DMS 273 (cell line): ENCODE results near the gene AMY2B.
"Not testable (repeated sequence)": the region's sequence is repeated elsewhere in the genome, so short reads cannot be mapped to it uniquely, and the experiment has no call there.

Experiments used
- DNase-seq: peaks from one replicate; lab custom pipeline; 2025; ENCODE audit not compliant: unreplicated experiment; lab: John Stamatoyannopoulos, UW

The AMY2B gene

DNA sequence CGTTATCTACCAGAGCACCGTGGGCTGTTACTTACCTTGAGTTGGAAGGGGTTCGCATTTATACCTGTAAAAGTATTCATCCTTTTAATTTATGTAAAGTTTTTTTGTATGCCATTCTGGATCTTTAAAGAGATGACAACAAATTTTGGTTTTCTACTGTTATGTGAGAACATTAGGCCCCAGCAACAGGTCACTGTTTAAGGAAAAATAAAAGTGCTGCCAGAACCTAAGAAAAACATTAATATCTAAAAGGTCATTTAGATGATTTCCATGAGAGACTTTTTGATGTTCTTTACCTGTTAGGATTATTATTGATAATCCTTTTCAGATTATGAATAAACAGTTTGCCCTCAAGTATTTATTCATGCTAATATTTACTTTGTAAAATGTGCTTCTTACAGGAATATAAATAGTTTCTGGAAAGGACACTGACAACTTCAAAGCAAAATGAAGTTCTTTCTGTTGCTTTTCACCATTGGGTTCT lies 45.6 kb downstream of the AMY2B start, which contains the start of gene AMY2A:
Gene AMY2A, plus strand, starts transcription at position 434 of the 484 bp plus-strand sequence. Its CDS starts 14 bp downstream, at position 448.
- DNase-seq: not testable (repeated sequence)

DNA sequence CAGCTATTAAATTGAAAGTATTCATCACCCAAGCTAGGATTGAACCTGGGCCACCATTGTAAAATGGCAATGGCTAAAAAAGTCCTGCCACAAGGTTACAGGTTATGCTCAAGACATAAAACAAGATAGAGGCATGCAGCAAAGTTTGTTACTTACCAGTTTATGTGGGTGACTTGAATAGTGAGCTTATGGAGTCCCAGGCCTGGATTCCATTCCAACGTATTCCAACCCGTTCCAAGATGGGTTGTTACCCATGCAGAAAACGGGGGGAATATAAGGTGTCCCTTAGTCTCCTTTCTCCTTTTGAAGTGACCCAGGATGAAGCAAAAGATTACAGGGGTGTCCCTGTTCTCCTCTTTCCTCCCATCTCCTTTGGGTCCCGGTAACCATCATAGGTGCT lies 56.0 kb downstream of the AMY2B start:
- DNase-seq: not testable (repeated sequence)
